Fibroblast of lung (primary cell): ENCODE results near the gene ORC3. TPM values are rescaled to one million over a fixed set of nuclear protein-coding genes. Genes with fewer than 3 reads are reported as not detected.

Source experiments
- DNase-seq, 2 donors: peaks; one replicate each; pipeline versions ENCODE4 v3.0.0 to v3.0.0-alpha.2; 2010; ENCODE audit warnings: low read depth in 2 of 2
- H2AFZ ChIP-seq: 2 replicates; pipeline ENCODE4 v1.5.1; 2012; ENCODE audit warnings: low read length, control low read depth, inconsistent platforms
- H3K27ac ChIP-seq: 2 replicates; pipeline ENCODE4 v1.5.1; 2011; ENCODE audit warnings: low read length, control low read depth; ENCODE audit not compliant: insufficient read depth
- H3K27me3 ChIP-seq: 2 replicates; pipeline ENCODE4 v1.5.1; 2011; ENCODE audit warnings: mild to moderate bottlenecking, low read length; ENCODE audit not compliant: control insufficient read depth, insufficient read depth
- H3K36me3 ChIP-seq: 2 replicates; pipeline ENCODE4 v1.5.1; 2011; ENCODE audit warnings: low read length; ENCODE audit not compliant: control insufficient read depth, insufficient read depth
- H3K4me1 ChIP-seq: 2 replicates; pipeline ENCODE4 v1.5.1; 2011; ENCODE audit warnings: low read length; ENCODE audit not compliant: control insufficient read depth, insufficient read depth; ENCODE audit errors: extremely low read depth
- H3K4me2 ChIP-seq: 2 replicates; pipeline ENCODE4 v1.5.1; 2011; ENCODE audit warnings: low read length, control low read depth; ENCODE audit not compliant: insufficient read depth; ENCODE audit errors: extremely low read depth
- H3K4me3 ChIP-seq, 4 experiments: fragments of 200-600 bp in 1 of 4; sonication (generic) in 1 of 4; replicated peaks in 1 of 4; 2 replicates each; pipeline ENCODE4 v1.5.1; 2011 to 2016; ENCODE audit warnings: low read length in 4 of 4, low read depth in 3 of 4, mild to moderate bottlenecking in 3 of 4, control low read depth in 2 of 4, inconsistent platforms in 1 of 4, mixed read lengths in 1 of 4; ENCODE audit not compliant: insufficient read depth in 1 of 4; ENCODE audit errors: control extremely low read depth in 1 of 4
- H3K79me2 ChIP-seq: 2 replicates; pipeline ENCODE4 v1.5.1; 2012; ENCODE audit warnings: mild to moderate bottlenecking, low read length, inconsistent platforms; ENCODE audit not compliant: control insufficient read depth, insufficient read depth
- H3K9ac ChIP-seq: 2 replicates; pipeline ENCODE4 v1.5.1; 2011; ENCODE audit warnings: mild to moderate bottlenecking, low read length, control low read depth; ENCODE audit not compliant: insufficient read depth
- H3K9me3 ChIP-seq: 2 replicates; pipeline ENCODE4 v1.5.1; 2012; ENCODE audit warnings: low read depth, low read length; ENCODE audit not compliant: control insufficient read depth, insufficient read depth
- H4K20me1 ChIP-seq: 2 replicates; pipeline ENCODE4 v1.5.1; 2011; ENCODE audit warnings: low read length; ENCODE audit not compliant: control insufficient read depth, insufficient read depth; ENCODE audit errors: extremely low read depth
- EZH2 ChIP-seq: IDR thresholded peaks from 2 replicates; pipeline ENCODE4 v1.5.1; 2012; ENCODE audit warnings: low read length, control low read depth, mild to moderate bottlenecking; ENCODE audit errors: missing control alignments
- polyA plus RNA-seq, 2 donors: library from polyadenylated mRNA; depleted of rRNA in 1 of 2; stranded (reverse) in 1 of 2; unstranded in 1 of 2; fragments of >200 nt; gene quantifications; 2 replicates each; pipeline ENCODE4 v1.2.1, GENCODE V29; 2011 to 2012; ENCODE audit warnings: missing spikeins in 1 of 2
- total RNA-seq: library from RNA; depleted of rRNA; stranded (reverse); fragments of >200 nt; gene quantifications from 2 replicates; pipeline ENCODE4 v1.2.1, GENCODE V29; 2014
- TF ChIP-seq, protein P1 (sequence below), 2 donors: IDR thresholded peaks in 1 of 2; conservative IDR thresholded peaks in 1 of 2; 1 replicate in 1 of 2; 2 replicates in 1 of 2; pipeline ENCODE4 v1.5.1; 2011 to 2012; ENCODE audit warnings: low read length in 2 of 2, control low read depth in 1 of 2, inconsistent platforms in 1 of 2, low read depth in 1 of 2, mild to moderate bottlenecking in 1 of 2

ORC3 gene
- total and polyA plus RNA-seq, 2 donors (not counting 1 experiment from before 2014, with no cell fraction given) = 23.8 to 37.9 TPM

DNA sequence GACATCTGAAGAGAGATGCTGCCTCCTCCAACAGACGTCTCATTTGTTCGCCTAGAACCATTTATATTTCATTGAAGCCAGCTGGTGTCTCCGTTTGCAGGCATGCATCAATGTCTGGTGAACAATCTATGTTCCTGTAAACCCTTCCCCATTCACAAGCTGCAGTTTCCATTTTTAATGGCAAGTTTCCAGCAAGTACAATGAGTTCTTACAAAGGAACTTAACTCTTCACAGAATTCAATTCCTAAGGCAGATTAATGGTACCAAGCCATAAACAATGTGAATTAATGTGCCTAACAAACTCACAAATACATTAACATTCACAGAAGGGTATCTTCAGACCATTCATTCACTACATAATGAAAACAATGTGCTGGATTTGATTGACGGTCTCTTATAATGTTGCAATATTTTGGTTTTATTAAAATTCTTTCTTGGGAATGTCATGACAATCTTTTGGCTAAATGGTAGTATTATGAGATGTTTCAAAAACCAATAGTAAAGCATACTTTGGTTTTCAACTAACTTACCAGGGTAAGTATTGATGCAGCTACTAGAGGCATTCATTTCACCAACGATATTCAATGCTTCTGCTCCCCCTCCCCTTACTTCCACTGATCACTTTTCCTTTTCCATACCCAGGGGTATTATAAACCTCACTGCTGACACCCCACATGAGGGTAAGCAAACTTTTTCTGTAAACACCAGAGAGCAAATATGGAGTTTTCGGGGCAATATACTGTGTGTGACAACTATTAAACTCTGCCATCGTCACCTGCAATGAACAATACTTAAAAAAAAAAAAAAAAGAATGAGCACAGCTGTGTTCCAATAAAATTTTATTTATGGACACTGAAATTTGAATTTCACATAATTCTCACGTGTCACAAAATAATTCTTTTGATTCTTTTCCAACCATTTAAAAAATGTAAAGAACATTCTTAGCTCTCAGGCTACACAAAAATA lies 107.9 kb downstream of the ORC3 start:
- Histone ChIP-seq H3K9me3 (no peaks in the 10 kb centered on the region), H3K27me3 (no peaks in the 10 kb centered on the region), H4K20me1 (no peaks in the 10 kb centered on the region), H3K79me2 (peaks cover 90% of the 10 kb centered on the region), H3K27ac (no peak overlapping the region), H2AFZ (no peak overlapping the region), H3K4me2 (peak overlapping the region; percentile 94), H3K9ac (peak overlapping the region; percentile 22), H3K36me3 (no peaks in the 10 kb centered on the region), H3K4me1 (peaks cover 2% of the 10 kb centered on the region), H3K4me3 (peak overlapping the region; percentile 90 to 99 (median 93))
- DNase-seq = peak; percentile 94 to 95
- TF ChIP-seq EZH2 = no peak
- TF ChIP-seq, protein P1, sequence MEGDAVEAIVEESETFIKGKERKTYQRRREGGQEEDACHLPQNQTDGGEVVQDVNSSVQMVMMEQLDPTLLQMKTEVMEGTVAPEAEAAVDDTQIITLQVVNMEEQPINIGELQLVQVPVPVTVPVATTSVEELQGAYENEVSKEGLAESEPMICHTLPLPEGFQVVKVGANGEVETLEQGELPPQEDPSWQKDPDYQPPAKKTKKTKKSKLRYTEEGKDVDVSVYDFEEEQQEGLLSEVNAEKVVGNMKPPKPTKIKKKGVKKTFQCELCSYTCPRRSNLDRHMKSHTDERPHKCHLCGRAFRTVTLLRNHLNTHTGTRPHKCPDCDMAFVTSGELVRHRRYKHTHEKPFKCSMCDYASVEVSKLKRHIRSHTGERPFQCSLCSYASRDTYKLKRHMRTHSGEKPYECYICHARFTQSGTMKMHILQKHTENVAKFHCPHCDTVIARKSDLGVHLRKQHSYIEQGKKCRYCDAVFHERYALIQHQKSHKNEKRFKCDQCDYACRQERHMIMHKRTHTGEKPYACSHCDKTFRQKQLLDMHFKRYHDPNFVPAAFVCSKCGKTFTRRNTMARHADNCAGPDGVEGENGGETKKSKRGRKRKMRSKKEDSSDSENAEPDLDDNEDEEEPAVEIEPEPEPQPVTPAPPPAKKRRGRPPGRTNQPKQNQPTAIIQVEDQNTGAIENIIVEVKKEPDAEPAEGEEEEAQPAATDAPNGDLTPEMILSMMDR (conservative IDR thresholded peaks at IDR 0.05 in 1 of 2, IDR thresholded peaks at IDR 0.05 in 1 of 2; ENCODE audit: low read depth in 1 of 2, low read length in 2 of 2) = no peak

DNA sequence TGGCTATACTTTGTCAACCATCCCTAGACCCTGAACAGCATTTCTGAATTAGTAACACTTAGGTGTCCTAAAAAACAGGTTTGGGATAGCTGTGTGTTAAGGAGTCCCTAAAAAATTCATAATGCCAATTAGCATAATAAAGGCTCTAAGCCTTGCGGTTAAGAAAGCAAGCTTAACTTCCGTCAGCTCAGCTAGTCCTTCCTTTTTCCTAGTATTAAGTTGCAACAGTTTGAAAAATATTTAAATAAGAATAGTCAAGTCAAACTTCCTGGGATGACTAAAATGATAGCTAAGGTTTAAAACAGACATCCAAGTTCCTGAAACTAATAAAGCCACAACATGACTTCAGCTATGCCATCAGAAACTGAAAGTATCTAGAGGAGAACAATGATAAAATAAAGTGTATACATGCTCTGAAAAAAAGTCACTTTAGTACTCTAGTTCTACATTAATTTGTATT lies 108.6 kb downstream of the ORC3 start:
- Histone ChIP-seq H4K20me1 (no peaks in the 10 kb centered on the region), H3K4me1 (peaks cover 2% of the 10 kb centered on the region), H3K4me3 (peak overlapping the region; percentile 90 to 99 (median 93)), H3K79me2 (peaks cover 83% of the 10 kb centered on the region), H3K27ac (peak overlapping the region; percentile 10), H3K9ac (no peak overlapping the region), H3K36me3 (no peaks in the 10 kb centered on the region), H2AFZ (no peak overlapping the region), H3K27me3 (no peaks in the 10 kb centered on the region), H3K9me3 (no peaks in the 10 kb centered on the region), H3K4me2 (peak overlapping the region; percentile 94)
- peak in 1 of 2 donors; percentile 41 for DNase-seq
- no peak for TF ChIP-seq EZH2
- TF ChIP-seq, protein P1 (conservative IDR thresholded peaks at IDR 0.05 in 1 of 2, IDR thresholded peaks at IDR 0.05 in 1 of 2; ENCODE audit: low read depth in 1 of 2, low read length in 2 of 2) = no peak

DNA sequence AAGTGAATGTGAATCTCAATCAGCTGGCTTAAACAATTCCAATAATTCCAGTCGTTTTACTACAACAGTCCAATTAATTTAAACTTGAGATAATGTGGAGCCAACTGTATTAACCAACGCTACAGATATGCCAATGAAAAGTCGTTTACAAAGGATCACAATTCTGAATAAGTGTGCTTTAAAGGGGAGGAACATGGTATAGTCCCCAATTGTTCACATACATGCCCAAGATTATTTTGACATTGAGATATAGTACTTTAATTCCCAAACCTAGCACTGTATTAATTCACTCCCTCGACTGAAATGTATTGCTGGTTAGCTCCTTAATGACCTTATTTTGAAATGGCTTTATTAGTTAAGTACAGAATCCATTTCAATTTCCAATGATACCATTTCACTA lies 109.6 kb downstream of the ORC3 start:
- H3K79me2 ChIP-seq = peaks cover 73% of the 10 kb centered on the region
- no peaks in the 10 kb centered on the region for H3K27me3 ChIP-seq
- peak overlapping the region; percentile 94 for H3K4me2 ChIP-seq
- H4K20me1 ChIP-seq = no peaks in the 10 kb centered on the region
- no peaks in the 10 kb centered on the region for H3K9me3 ChIP-seq
- DNase-seq = no peak
- H2AFZ ChIP-seq = no peak overlapping the region
- H3K4me1 ChIP-seq = peaks cover 2% of the 10 kb centered on the region
- TF ChIP-seq, protein P1 (conservative IDR thresholded peaks at IDR 0.05 in 1 of 2, IDR thresholded peaks at IDR 0.05 in 1 of 2; ENCODE audit: low read depth in 1 of 2, low read length in 2 of 2) = no peak
- no peak for TF ChIP-seq EZH2
- no peak overlapping the region for H3K9ac ChIP-seq
- no peaks in the 10 kb centered on the region for H3K36me3 ChIP-seq
- H3K4me3 ChIP-seq = peak overlapping the region; percentile 90 to 99 (median 93)
- H3K27ac ChIP-seq = no peak overlapping the region
